Neural progenitor cell (in vitro differentiated cells): ENCODE measurements around the gene MRNIP.

Experiments used
- CTCF ChIP-seq: fragments of 200-600 bp; sonication (generic); IDR thresholded peaks from 2 replicates; pipeline ENCODE4 v1.5.1; 2017; ENCODE audit warnings: antibody characterized with exemption, mild to moderate bottlenecking
- EZH2 ChIP-seq: fragments of 200-600 bp; sonication (generic); IDR thresholded peaks from 2 replicates; pipeline ENCODE4 v1.6.1; 2017; ENCODE audit warnings: antibody characterized with exemption, mild to moderate bottlenecking, moderate library complexity
- EZH2phosphoT487 ChIP-seq: fragments of 200-600 bp; sonication (generic); IDR thresholded peaks from 2 replicates; pipeline ENCODE4 v1.6.1; 2017; ENCODE audit warnings: antibody characterized with exemption

DNA sequence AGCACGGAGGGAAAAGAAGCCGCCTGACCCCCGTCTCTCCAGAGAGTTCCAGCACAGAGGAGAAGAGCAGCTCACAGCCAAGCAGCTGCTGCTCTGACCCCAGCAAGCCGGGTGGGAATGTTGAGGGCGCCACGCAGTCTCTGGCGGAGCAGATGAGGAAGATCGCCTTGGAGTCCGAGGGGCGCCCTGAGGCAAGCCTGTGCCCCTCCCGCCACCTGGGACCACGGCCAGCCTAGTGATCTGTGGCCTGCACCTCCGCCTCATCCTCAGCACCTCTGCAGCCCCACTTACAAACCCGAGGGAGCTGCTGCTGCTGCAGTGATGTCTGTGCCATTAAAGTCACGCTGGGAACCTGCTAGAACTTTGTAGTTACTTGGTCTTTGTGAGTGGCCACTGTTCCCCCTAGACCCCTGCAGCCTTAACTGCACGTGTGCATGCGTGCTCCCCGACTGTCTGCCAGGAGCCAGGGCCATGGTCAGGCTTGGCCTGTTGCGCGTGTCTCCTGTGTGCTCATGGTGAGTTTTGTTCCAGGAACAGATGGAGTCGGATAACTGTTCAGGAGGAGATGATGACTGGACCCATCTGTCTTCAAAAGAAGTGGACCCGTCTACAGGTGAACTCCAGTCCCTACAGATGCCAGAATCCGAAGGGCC is 25.4 kb downstream of the MRNIP start:
- no peak for TF ChIP-seq CTCF
- no peak for TF ChIP-seq EZH2
- TF ChIP-seq EZH2phosphoT487: no peak
